Retinal pigment epithelial cell (primary cell): ENCODE data around the gene IFNA2.
"Not testable (repeated sequence)": the region's sequence is repeated elsewhere in the genome, so short reads cannot be mapped to it uniquely, and the experiment has no call there.

Experiments used
- DNase-seq: peaks from one replicate; pipeline ENCODE4 v3.0.0-alpha.2; 2010; ENCODE audit warnings: low read depth
- H3K4me3 ChIP-seq: 2 replicates; pipeline ENCODE4 v1.5.1; 2011; ENCODE audit warnings: mild to moderate bottlenecking, low read length, control low read depth, moderate library complexity
- CTCF ChIP-seq: conservative IDR thresholded peaks from 2 replicates; pipeline ENCODE4 v1.5.1; 2011; ENCODE audit warnings: low read depth, low read length, control low read depth, inconsistent platforms

The IFNA2 gene

GRCh38 chr9:21399956-21400355 is 14.8 kb upstream of the IFNA2 start:
- TF ChIP-seq CTCF, result no peak
- no peak overlapping the region for H3K4me3 ChIP-seq
- no peak for DNase-seq

GRCh38 chr9:21398955-21399489 is 13.8 kb upstream of the IFNA2 start:
- no peak for DNase-seq
- H3K4me3 ChIP-seq, result no peak overlapping the region
- no peak for TF ChIP-seq CTCF

- peak overlapping the region; percentile 58 for H3K4me3 ChIP-seq
- peak; percentile 89 for TF ChIP-seq CTCF
- DNase-seq, result no peak
These were observed 10.8 kb upstream of the IFNA2 start for GRCh38 chr9:21395778-21396717.

- no peak overlapping the region for H3K4me3 ChIP-seq
- no peak for DNase-seq
- peak; percentile 41 for TF ChIP-seq CTCF
These were observed 7.1 kb upstream of the IFNA2 start for GRCh38 chr9:21392270-21392669.

- no peak for TF ChIP-seq CTCF
- no peak for DNase-seq
- H3K4me3 ChIP-seq, result no peak overlapping the region
These were observed 1.6 kb downstream of the IFNA2 start for GRCh38 chr9:21383627-21384026.

- H3K4me3 ChIP-seq, result no peak overlapping the region
- no peak for DNase-seq
- no peak for TF ChIP-seq CTCF
These were observed 3.5 kb downstream of the IFNA2 start for GRCh38 chr9:21381448-21382339.

- H3K4me3 ChIP-seq, DNase-seq: not testable (repeated sequence)
These were observed 13.7 kb downstream of the IFNA2 start for GRCh38 chr9:21371467-21371866.
